ENCODE data around the gene HEXIM2. TPM values are rescaled to one million over a fixed set of nuclear protein-coding genes. Genes with fewer than 3 reads are reported as not detected.

The HEXIM2 gene
- total RNA-seq, 1 experiment from 2014 or later = 12.5 TPM

- peak overlapping the region; percentile 39 for H2BK120ac ChIP-seq (ENCODE audit: low read depth, low read length, poor library complexity, severe bottlenecking)
- no peak overlapping the region for H3K9ac ChIP-seq (ENCODE audit: extremely low read depth, insufficient read length, low read length)
- no peaks in the 10 kb centered on the region for H3K23me2 ChIP-seq (ENCODE audit: insufficient read length, low read depth, low read length, poor library complexity, severe bottlenecking)
- H3K27ac Mint-ChIP-seq = peak overlapping the region; percentile 48 to 97 (median 93)
- no peak overlapping the region for H3K23ac ChIP-seq (ENCODE audit: insufficient read length, low read depth, low read length)
- H4K8ac ChIP-seq (replicated peaks; ENCODE audit: insufficient read length, low read depth, low read length) = no peak overlapping the region
- H3K4ac ChIP-seq (ENCODE audit: low read depth, low read length) = no peak overlapping the region
- no peak for TF ChIP-seq CTCF (conservative IDR thresholded peaks at IDR 0.05)
- peak overlapping the region; percentile 69 for H3K14ac ChIP-seq (ENCODE audit: insufficient read depth, low read length)
- no peaks in the 10 kb centered on the region for H3K27me3 ChIP-seq (ENCODE audit: insufficient read depth, low read length)
- no peak overlapping the region for H3T11ph ChIP-seq (ENCODE audit: low read length)
- WGBS (ENCODE audit: extremely low coverage, insufficient read length, low lambda C conversion rate) = no CpG with 5 or more reads among the region's 5 CpGs
- no peaks in the 10 kb centered on the region for H3K79me1 ChIP-seq (ENCODE audit: insufficient read depth, low read depth, low read length, poor library complexity, severe bottlenecking)
- H3K27me3 Mint-ChIP-seq (ENCODE audit: low read depth) = no peaks in the 10 kb centered on the region
- H3K27ac ChIP-seq (ENCODE audit: insufficient read length, low read depth, low read length) = peak overlapping the region; percentile 19
- H3K4me2 ChIP-seq (ENCODE audit: insufficient read depth, insufficient read length, low read length) = peak overlapping the region; percentile 9
- H2BK15ac ChIP-seq (ENCODE audit: low read depth, low read length) = no peak overlapping the region
- no peak overlapping the region for H3K56ac ChIP-seq (ENCODE audit: insufficient read length, low read depth, low read length)
- no peaks in the 10 kb centered on the region for H3K9me3 Mint-ChIP-seq
- no peak overlapping the region for H2BK20ac ChIP-seq (ENCODE audit: low read depth, low read length, poor library complexity, severe bottlenecking)
- H2BK12ac ChIP-seq (ENCODE audit: insufficient read length, low read depth, low read length) = peak overlapping the region; percentile 39
- peak overlapping the region in 1 of 2 experiments; percentile 65; a peak in 2 of 5 replicates for H3K4me3 Mint-ChIP-seq
- H3K4me1 Mint-ChIP-seq = peaks cover 30 to 43% of the 10 kb centered on the region in 2 experiments
- H3K79me2 ChIP-seq (ENCODE audit: insufficient read depth, low read length) = no peaks in the 10 kb centered on the region
- H3K4me1 ChIP-seq (ENCODE audit: insufficient read depth, low read length) = peaks cover 2% of the 10 kb centered on the region; the same call in 1 of the 2 replicates
- no peak overlapping the region for H2BK5ac ChIP-seq (ENCODE audit: insufficient read length, low read length)
- no peaks in the 10 kb centered on the region for H3K9me3 ChIP-seq (ENCODE audit: control insufficient read depth, low read depth, low read length)
- no peak overlapping the region for H2AK5ac ChIP-seq (ENCODE audit: insufficient read length, low read length)
- DNase-seq = no peak
- no peak overlapping the region for H2AFZ ChIP-seq (ENCODE audit: low read length)
- peaks cover 2 to 20% (median 7%) of the 10 kb centered on the region in 3 experiments; a peak in 5 of 7 replicates for H3K36me3 Mint-ChIP-seq (ENCODE audit: insufficient read depth in 1 of 3, low read depth in 3 of 3)
- no peak overlapping the region for H4K5ac ChIP-seq (ENCODE audit: insufficient read length, low read depth, low read length)
- H4K20me1 ChIP-seq (ENCODE audit: control insufficient read depth, insufficient read depth, insufficient read length) = no peaks in the 10 kb centered on the region
- H3K18ac ChIP-seq (ENCODE audit: insufficient read length, low read depth, low read length) = peak overlapping the region; percentile 84
- peak overlapping the region; percentile 75 for H4K91ac ChIP-seq (ENCODE audit: insufficient read length, low read depth, low read length)
Measured at GRCh38 chr17:45172232-45172540, 10.5 kb downstream of the HEXIM2 start.
